ENCODE data around the gene CPLX3. TPM values are rescaled to one million over a fixed set of nuclear protein-coding genes. Genes with fewer than 3 reads are reported as not detected.
"Not testable (repeated sequence)": the region's sequence is repeated elsewhere in the genome, so short reads cannot be mapped to it uniquely, and the experiment has no call there.

The CPLX3 gene
- total and polyA plus RNA-seq, 8 donors, result 0.09 TPM; not detected in 7

GRCh38 chr15:74783072-74783807, 43.2 kb upstream of the CPLX3 start:
- DNase-seq, result no peak
- peak; percentile 7 to 14 (median 10) for ATAC-seq
- Histone ChIP-seq H3K27ac (peak overlapping the region in 2 of 4 donors; percentile 44 to 54), H3K27me3 (no peaks in the 10 kb centered on the region), H3K4me3 (peak overlapping the region; percentile 53 to 79 (median 70)), H3K4me1 (peaks cover 0 to 25% (median 3%) of the 10 kb centered on the region in 3 donors), H3K36me3 (no peaks in the 10 kb centered on the region), H3K9me3 (no peaks in the 10 kb centered on the region)
- 9 to 11% methylated on average over 13 of the region's 13 CpGs for WGBS, 2 donors
- intact Hi-C loops (cut with DNase I), result loop anchor here in 1 of 3 donors (5.0 kb wide), 1 partner anchor 54 kb away; no protein-coding TSS in a partner anchor
- no peak for FAIRE-seq
- TF ChIP-seq CTCF (IDR thresholded peaks at IDR 0.05), result no peak

GRCh38 chr15:74783808-74784175, 42.6 kb upstream of the CPLX3 start:
- no peaks in the 10 kb centered on the region for H3K9me3 ChIP-seq

GRCh38 chr15:74784426-74785193, 41.8 kb upstream of the CPLX3 start:
- intact Hi-C loops (cut with DNase I), result loop anchor here in 1 of 3 donors (5.0 kb wide), 1 partner anchor 53 kb away; no protein-coding TSS in a partner anchor
- H3K4me3 ChIP-seq, result peak overlapping the region in 1 of 4 donors; percentile 79
- TF ChIP-seq CTCF (IDR thresholded peaks at IDR 0.05), result no peak
- ATAC-seq (no peak), FAIRE-seq (no peak), DNase-seq (no peak)
- peaks cover 0 to 30% (median 3%) of the 10 kb centered on the region in 3 donors for H3K4me1 ChIP-seq
- H3K27me3 ChIP-seq, result no peaks in the 10 kb centered on the region
- no peaks in the 10 kb centered on the region for H3K36me3 ChIP-seq
- WGBS, 2 donors, result 82 to 84% methylated on average over 8 of the region's 8 CpGs
- H3K27ac ChIP-seq, result no peak overlapping the region
- H3K9me3 ChIP-seq, result no peaks in the 10 kb centered on the region

More at GRCh38 chr15:74783808-74784175, 42.6 kb upstream of the CPLX3 start:
- FAIRE-seq (no peak), DNase-seq (no peak), ATAC-seq (no peak)
- H3K4me3 ChIP-seq, result peak overlapping the region in 2 of 4 donors; percentile 64 to 79
- H3K27ac ChIP-seq, result peak overlapping the region in 1 of 4 donors; percentile 54
- H3K36me3 ChIP-seq, result no peaks in the 10 kb centered on the region
- WGBS, 2 donors, result 37 to 44% methylated on average over 3 of the region's 3 CpGs
- H3K4me1 ChIP-seq, result peaks cover 0 to 28% (median 3%) of the 10 kb centered on the region in 3 donors
- no peak for TF ChIP-seq CTCF (IDR thresholded peaks at IDR 0.05)
- intact Hi-C loops (cut with DNase I), result loop anchor here in 1 of 3 donors (5.0 kb wide), 1 partner anchor 54 kb away; no protein-coding TSS in a partner anchor
- no peaks in the 10 kb centered on the region for H3K27me3 ChIP-seq

- H3K27me3 ChIP-seq, result no peaks in the 10 kb centered on the region
- peak overlapping the region in 1 of 4 donors; percentile 3 for H3K4me3 ChIP-seq
- 85 to 86% methylated on average over 13 of the region's 13 CpGs for whole genome bisulfite sequencing, 2 donors
- no peaks in the 10 kb centered on the region for H3K9me3 ChIP-seq
- ATAC-seq, result no peak
- no peaks in the 10 kb centered on the region for H3K36me3 ChIP-seq
- no peak overlapping the region for H3K27ac ChIP-seq
- TF ChIP-seq CTCF (IDR thresholded peaks at IDR 0.05), result no peak
- H3K4me1 ChIP-seq, result peaks cover 0 to 28% (median 3%) of the 10 kb centered on the region in 3 donors
- FAIRE-seq, result no peak
- intact Hi-C loops (cut with DNase I), result no loop called here
- no peak for DNase-seq
Measured at GRCh38 chr15:74785194-74786032, 41.0 kb upstream of the CPLX3 start.

GRCh38 chr15:74786081-74786480, 40.3 kb upstream of the CPLX3 start:
- H3K27me3 ChIP-seq; ATAC-seq; H3K27ac ChIP-seq; H3K36me3 ChIP-seq; FAIRE-seq; DNase-seq; H3K4me3 ChIP-seq; intact Hi-C loops (cut with DNase I); H3K9me3 ChIP-seq: not testable (repeated sequence)
- peaks cover 0 to 34% (median 3%) of the 10 kb centered on the region in 3 donors for H3K4me1 ChIP-seq
- WGBS, 2 donors, result 88 to 89% methylated on average over 12 of the region's 12 CpGs

Measured in pancreas (tissue), 10 donors.